GM12878 (cell line): ENCODE results near the gene S1PR4. TPM values are rescaled to one million over a fixed set of nuclear protein-coding genes. Genes with fewer than 3 reads are reported as not detected.
A peak's percentile ranks its signal among the peaks of the same experiment; 100 is the strongest.

Experiments used
- ATF3 ChIP-seq: IDR thresholded peaks from 2 replicates; pipeline ENCODE4 v1.6.1; 2011; ENCODE audit warnings: low read depth, mild to moderate bottlenecking, low read length, moderate library complexity, borderline replicate concordance; ENCODE audit errors: extremely low read depth
- BMI1 ChIP-seq: fragments of 450-650 bp; IDR thresholded peaks from 2 replicates; pipeline ENCODE4 v1.6.1; 2016; ENCODE audit warnings: mild to moderate bottlenecking, moderate library complexity, borderline replicate concordance
- CEBPZ ChIP-seq: fragments of 150-350 bp; IDR thresholded peaks from 2 replicates; pipeline ENCODE4 v1.6.1; 2016; ENCODE audit warnings: low read depth, low read length
- CREM ChIP-seq: IDR thresholded peaks from 2 replicates; pipeline ENCODE4 v1.6.1; 2014; ENCODE audit warnings: antibody characterized with exemption, low read depth
- CTCF ChIP-seq, 3 experiments: IDR thresholded peaks in 2 of 3; conservative IDR thresholded peaks in 1 of 3; 2 replicates each; pipeline ENCODE4 v1.5.1; 2011; ENCODE audit warnings: low read depth in 3 of 3, low read length in 3 of 3, mild to moderate bottlenecking in 3 of 3, control low read depth in 2 of 3, moderate library complexity in 2 of 3, inconsistent platforms in 1 of 3, mixed read lengths in 1 of 3; ENCODE audit not compliant: control insufficient read depth in 2 of 3, insufficient read depth in 1 of 3; ENCODE audit errors: extremely low read depth in 1 of 3
- DPF2 ChIP-seq: fragments of 450-650 bp; IDR thresholded peaks from 2 replicates; pipeline ENCODE4 v1.6.1; 2017; ENCODE audit warnings: mild to moderate bottlenecking
- IRF3 ChIP-seq: fragments of 450-650 bp; IDR thresholded peaks from 2 replicates; pipeline ENCODE4 v1.6.1; 2014; ENCODE audit warnings: mild to moderate bottlenecking
- LARP7 ChIP-seq: fragments of 450-650 bp; IDR thresholded peaks from 2 replicates; pipeline ENCODE4 v1.6.1; 2017; ENCODE audit warnings: mild to moderate bottlenecking
- MLLT1 ChIP-seq: fragments of 450-650 bp; IDR thresholded peaks from 2 replicates; pipeline ENCODE4 v1.6.1; 2016; ENCODE audit warnings: mild to moderate bottlenecking
- NFIC ChIP-seq: IDR thresholded peaks from 2 replicates; pipeline ENCODE4 v1.6.1; 2012; ENCODE audit warnings: low read depth, mild to moderate bottlenecking, inconsistent platforms, low read length, moderate library complexity
- NFXL1 ChIP-seq: fragments of 450-650 bp; IDR thresholded peaks from 2 replicates; pipeline ENCODE4 v1.6.1; 2017; ENCODE audit warnings: antibody characterized with exemption, mild to moderate bottlenecking, borderline replicate concordance
- PKNOX1 ChIP-seq: fragments of 450-650 bp; IDR thresholded peaks from 2 replicates; pipeline ENCODE4 v1.6.1; 2016; ENCODE audit warnings: mild to moderate bottlenecking
- SIN3A ChIP-seq: IDR thresholded peaks from 2 replicates; pipeline ENCODE4 v1.6.1; 2012; ENCODE audit warnings: low read depth, low read length, improper control_type of control experiment
- SMAD1 ChIP-seq: fragments of 450-650 bp; IDR thresholded peaks from 2 replicates; pipeline ENCODE4 v1.6.1; 2018; ENCODE audit warnings: mild to moderate bottlenecking, low read depth; ENCODE audit not compliant: partially characterized antibody
- SRF ChIP-seq, 2 experiments: IDR thresholded peaks; 2 replicates each; pipeline ENCODE4 v1.6.1; 2011; ENCODE audit warnings: low read depth in 2 of 2, low read length in 2 of 2, mild to moderate bottlenecking in 1 of 2, moderate library complexity in 1 of 2
- SUZ12 ChIP-seq: fragments of 200-600 bp; sonication (generic); IDR thresholded peaks from one replicate; pipeline ENCODE4 v1.6.1; 2018; ENCODE audit warnings: antibody characterized with exemption, mild to moderate bottlenecking; ENCODE audit not compliant: unreplicated experiment
- USF2 ChIP-seq: IDR thresholded peaks from 2 replicates; pipeline ENCODE4 v1.6.1; 2011; ENCODE audit warnings: low read depth, low read length, improper control_type of control experiment, borderline replicate concordance
- YBX1 ChIP-seq: fragments of 450-650 bp; IDR thresholded peaks from 2 replicates; pipeline ENCODE4 v1.6.1; 2016; ENCODE audit warnings: antibody characterized with exemption
- ZNF24 ChIP-seq: fragments of 450-650 bp; IDR thresholded peaks from 2 replicates; pipeline ENCODE4 v1.6.1; 2017; ENCODE audit warnings: antibody characterized with exemption, mild to moderate bottlenecking
- ZNF274 ChIP-seq: IDR thresholded peaks from one replicate; pipeline ENCODE4 v1.8.0; 2011; ENCODE audit not compliant: insufficient read length, insufficient read depth
- polyA plus RNA-seq, 11 experiments: library from polyadenylated mRNA; depleted of rRNA in 4 of 11; unstranded in 6 of 11; stranded (reverse) in 5 of 11; fragments of >200 nt; fragmentation: Nextera tagmentation in 4 of 11; fragmentation: Illumina TruSeq in 1 of 11; extraction: Ambion mirVana in 4 of 11; extraction: Trizol in 1 of 11; gene quantifications; 1 replicate in 1 of 11; 2 replicates in 10 of 11; pipeline versions ENCODE4 v1.2.1 to v1.2.3, GENCODE V29; 2011 to 2016; ENCODE audit warnings: inconsistent platforms in 2 of 11, missing spikeins in 2 of 11, low read depth in 1 of 11
- total RNA-seq, 4 experiments: library from RNA; depleted of rRNA in 3 of 4; stranded (reverse); fragments of >200 nt in 3 of 4; fragmentation: Illumina TruSeq in 1 of 4; extraction: Trizol in 1 of 4; gene quantifications; 2 replicates each; pipeline versions ENCODE4 v1.2.1 to v1.2.3, GENCODE V29; 2013 to 2021

Gene S1PR4
- total and polyA plus RNA-seq, 10 of the 15 experiments (the other 5 are each of a cell fraction or from before 2014, with no cell fraction given): 0.19 to 57.7 (median 32.4) TPM; not detected in 1

GRCh38 chr19:3184847-3185460 lies 6.4 kb downstream of the S1PR4 start (continued):
- TF ChIP-seq CEBPZ (no peak), PKNOX1 (no peak), CREM (no peak), LARP7 (no peak), YBX1 (no peak), IRF3 (no peak), ZNF24 (peak; percentile 97), ZNF274 (no peak), NFXL1 (no peak), SRF (IDR thresholded peaks at IDR 0.05; ENCODE audit: low read depth in 2 of 2, low read length in 2 of 2) (no peak), SIN3A (peak; percentile 95), DPF2 (no peak), BMI1 (no peak), MLLT1 (no peak), SUZ12 (no peak), CTCF (IDR thresholded peaks at IDR 0.05 in 2 of 3, conservative IDR thresholded peaks at IDR 0.05 in 1 of 3; ENCODE audit: control insufficient read depth in 2 of 3, extremely low read depth in 1 of 3, insufficient read depth in 1 of 3, low read depth in 3 of 3, low read length in 3 of 3) (no peak), NFIC (no peak), ATF3 (no peak), USF2 (no peak), SMAD1 (no peak)
